Measurements from ENCODE around the gene AHCYL2.

Gene AHCYL2

GRCh38 chr7:129258649-129259389 is 34.0 kb downstream of the AHCYL2 start:
- H2AFZ ChIP-seq (ENCODE audit: low read length) = no peak overlapping the region
- H4K20me1 ChIP-seq (ENCODE audit: insufficient read depth, low read length) = no peaks in the 10 kb centered on the region
- H3K79me2 ChIP-seq (ENCODE audit: insufficient read depth, low read length) = no peaks in the 10 kb centered on the region
- H3K27me3 ChIP-seq (ENCODE audit: insufficient read depth, low read length) = no peaks in the 10 kb centered on the region
- no peaks in the 10 kb centered on the region for H3K9me3 ChIP-seq (ENCODE audit: low read length)
- peaks cover 7% of the 10 kb centered on the region for H3K4me1 ChIP-seq (ENCODE audit: insufficient read depth, low read length, severe bottlenecking)
- H3K4me2 ChIP-seq (ENCODE audit: low read length) = no peak overlapping the region
- no peaks in the 10 kb centered on the region for H3K36me3 ChIP-seq (ENCODE audit: insufficient read depth, low read length)
- H3K4me3 ChIP-seq (ENCODE audit: low read depth, low read length, poor library complexity, severe bottlenecking) = no peak overlapping the region
- no peaks in the 10 kb centered on the region for H3F3A ChIP-seq (ENCODE audit: insufficient read depth, low read length)
- no peak overlapping the region for H3K27ac ChIP-seq (ENCODE audit: low read depth, low read length, poor library complexity, severe bottlenecking)
- no peaks in the 10 kb centered on the region for H3K9me2 ChIP-seq (ENCODE audit: low read depth, low read length)
- no peak overlapping the region for H3K9ac ChIP-seq (ENCODE audit: low read length)
- TF ChIP-seq CTCF (IDR thresholded peaks at IDR 0.05; ENCODE audit: low read length) (no peak), EZH2 (IDR thresholded peaks at IDR 0.05; ENCODE audit: borderline replicate concordance, low read length) (no peak)

GRCh38 chr7:129262324-129262723 is 37.5 kb downstream of the AHCYL2 start:
- no peak overlapping the region for H3K4me2 ChIP-seq (ENCODE audit: low read length)

GRCh38 chr7:129263168-129263567 is 38.3 kb downstream of the AHCYL2 start:
- Histone ChIP-seq H3K27ac (ENCODE audit: low read depth, low read length, poor library complexity, severe bottlenecking) (no peak overlapping the region), H3F3A (ENCODE audit: insufficient read depth, low read length) (no peaks in the 10 kb centered on the region), H3K27me3 (ENCODE audit: insufficient read depth, low read length) (no peaks in the 10 kb centered on the region), H3K79me2 (ENCODE audit: insufficient read depth, low read length) (no peaks in the 10 kb centered on the region), H3K4me2 (ENCODE audit: low read length) (no peak overlapping the region), H3K36me3 (ENCODE audit: insufficient read depth, low read length) (no peaks in the 10 kb centered on the region), H4K20me1 (ENCODE audit: insufficient read depth, low read length) (no peaks in the 10 kb centered on the region), H3K9me2 (ENCODE audit: low read depth, low read length) (no peaks in the 10 kb centered on the region), H2AFZ (ENCODE audit: low read length) (no peak overlapping the region), H3K4me3 (ENCODE audit: low read depth, low read length, poor library complexity, severe bottlenecking) (no peak overlapping the region), H3K4me1 (ENCODE audit: insufficient read depth, low read length, severe bottlenecking) (peaks cover 7% of the 10 kb centered on the region), H3K9me3 (ENCODE audit: low read length) (no peaks in the 10 kb centered on the region), H3K9ac (ENCODE audit: low read length) (no peak overlapping the region)
- TF ChIP-seq EZH2 (IDR thresholded peaks at IDR 0.05; ENCODE audit: borderline replicate concordance, low read length) (no peak), CTCF (IDR thresholded peaks at IDR 0.05; ENCODE audit: low read length) (no peak)

More at GRCh38 chr7:129262324-129262723, 37.5 kb downstream of the AHCYL2 start:
- H3K36me3 ChIP-seq (ENCODE audit: insufficient read depth, low read length) = no peaks in the 10 kb centered on the region
- H3K9me3 ChIP-seq (ENCODE audit: low read length) = no peaks in the 10 kb centered on the region
- peaks cover 7% of the 10 kb centered on the region for H3K4me1 ChIP-seq (ENCODE audit: insufficient read depth, low read length, severe bottlenecking)
- H3K27ac ChIP-seq (ENCODE audit: low read depth, low read length, poor library complexity, severe bottlenecking) = no peak overlapping the region
- no peaks in the 10 kb centered on the region for H3K79me2 ChIP-seq (ENCODE audit: insufficient read depth, low read length)
- H3K27me3 ChIP-seq (ENCODE audit: insufficient read depth, low read length) = no peaks in the 10 kb centered on the region
- no peak overlapping the region for H2AFZ ChIP-seq (ENCODE audit: low read length)
- TF ChIP-seq CTCF (IDR thresholded peaks at IDR 0.05; ENCODE audit: low read length) = no peak
- TF ChIP-seq EZH2 (IDR thresholded peaks at IDR 0.05; ENCODE audit: borderline replicate concordance, low read length) = no peak
- H3F3A ChIP-seq (ENCODE audit: insufficient read depth, low read length) = no peaks in the 10 kb centered on the region
- no peaks in the 10 kb centered on the region for H3K9me2 ChIP-seq (ENCODE audit: low read depth, low read length)
- H4K20me1 ChIP-seq (ENCODE audit: insufficient read depth, low read length) = no peaks in the 10 kb centered on the region
- no peak overlapping the region for H3K9ac ChIP-seq (ENCODE audit: low read length)
- no peak overlapping the region for H3K4me3 ChIP-seq (ENCODE audit: low read depth, low read length, poor library complexity, severe bottlenecking)

Measured in OCI-LY1 (cell line).